WTC11 (cell line): ENCODE results near the gene RBFOX1. TPM values are rescaled to one million over a fixed set of nuclear protein-coding genes. Genes with fewer than 3 reads are reported as not detected.

Source experiments
- ATAC-seq: fragments of 200-7000 bp; cut with Tn5 transposase; 2 replicates; pipeline ENCODE4 v1.10.0; 2021; ENCODE audit warnings: mild to moderate bottlenecking, moderate library complexity
- CTCF ChIA-PET: fragments of 300-600 bp; sonication (Branson Sonifier 250); formaldehyde crosslinking; loops from one replicate; lab custom pipeline; 2021; ENCODE audit warnings: antibody characterized with exemption; lab: Charles Lee
- POLR2A ChIA-PET: fragments of 350-600 bp; sonication (Branson Sonifier 250); formaldehyde crosslinking; loops from one replicate; lab custom pipeline; 2021; ENCODE audit warnings: antibody characterized with exemption; lab: Charles Lee
- DNase-seq: peaks from one replicate; pipeline ENCODE4 v3.0.0; 2021; ENCODE audit warnings: low spot score
- H3K27ac Mint-ChIP-seq: 2 replicates; pipeline ENCODE4 v1.8.0; 2021; ENCODE audit warnings: mixed read lengths
- H3K27me3 Mint-ChIP-seq: 2 replicates; pipeline ENCODE4 v1.8.0; 2021; ENCODE audit warnings: low read depth, mild to moderate bottlenecking, moderate library complexity, mixed read lengths
- H3K36me3 Mint-ChIP-seq: 2 replicates; pipeline ENCODE4 v1.8.0; 2021; ENCODE audit warnings: mixed read lengths
- H3K4me1 Mint-ChIP-seq: 2 replicates; pipeline ENCODE4 v1.8.0; 2022; ENCODE audit warnings: mixed read lengths
- H3K4me3 Mint-ChIP-seq: 2 replicates; pipeline ENCODE4 v1.8.0; 2021; ENCODE audit warnings: mild to moderate bottlenecking, moderate library complexity, mixed read lengths
- H3K9me3 Mint-ChIP-seq: 2 replicates; pipeline ENCODE4 v1.8.0; 2021; ENCODE audit warnings: mixed read lengths
- CBFB ChIP-seq: sonication (generic); formaldehyde crosslinking; IDR thresholded peaks from 2 replicates; pipeline ENCODE4 v1.8.1; 2022; ENCODE audit warnings: mild to moderate bottlenecking, low read depth, missing genetic modification reagents
- FOXK1 ChIP-seq: sonication (generic); formaldehyde crosslinking; IDR thresholded peaks from 2 replicates; pipeline ENCODE4 v1.8.0; 2022; ENCODE audit warnings: mild to moderate bottlenecking, moderate library complexity, missing genetic modification reagents
- IRF2 ChIP-seq: sonication (generic); formaldehyde crosslinking; IDR thresholded peaks from 2 replicates; pipeline ENCODE4 v1.8.0; 2022; ENCODE audit warnings: low read depth, missing genetic modification reagents, borderline replicate concordance
- JAZF1 ChIP-seq: fragments of 250-450 bp; sonication (Bioruptor Pico); IDR thresholded peaks from 2 replicates; pipeline ENCODE4 v1.9.0; 2021; ENCODE audit warnings: moderate library complexity, mild to moderate bottlenecking, inconsistent platforms
- NFYB ChIP-seq: sonication (generic); formaldehyde crosslinking; conservative IDR thresholded peaks from 2 replicates; pipeline ENCODE4 v1.8.0; 2022; ENCODE audit warnings: low read depth, missing genetic modification reagents
- RELA ChIP-seq: sonication (generic); formaldehyde crosslinking; IDR thresholded peaks from 2 replicates; pipeline ENCODE4 v1.8.1; 2022; ENCODE audit warnings: missing genetic modification reagents, mild to moderate bottlenecking, borderline replicate concordance
- RORB ChIP-seq: fragments of 250-450 bp; sonication (Bioruptor Pico); IDR thresholded peaks from 2 replicates; pipeline ENCODE4 v1.9.0; 2021; ENCODE audit warnings: mild to moderate bottlenecking
- SMAD3 ChIP-seq: sonication (generic); formaldehyde crosslinking; IDR thresholded peaks from 2 replicates; pipeline ENCODE4 v1.8.0; 2022; ENCODE audit warnings: missing genetic modification reagents, mild to moderate bottlenecking, borderline replicate concordance
- SMAD4 ChIP-seq: sonication (generic); formaldehyde crosslinking; IDR thresholded peaks from 2 replicates; pipeline ENCODE4 v1.8.0; 2022; ENCODE audit warnings: mild to moderate bottlenecking, missing genetic modification reagents
- TP53 ChIP-seq: sonication (generic); formaldehyde crosslinking; IDR thresholded peaks from 2 replicates; pipeline ENCODE4 v1.8.1; 2023; ENCODE audit warnings: mild to moderate bottlenecking, missing genetic modification reagents
- ZNF219 ChIP-seq: sonication (generic); formaldehyde crosslinking; IDR thresholded peaks from 2 replicates; pipeline ENCODE4 v1.8.0; 2023; ENCODE audit warnings: missing genetic modification reagents, mild to moderate bottlenecking, borderline replicate concordance
- ZNF396 ChIP-seq: fragments of 250-450 bp; sonication (Bioruptor Pico); IDR thresholded peaks from 2 replicates; pipeline ENCODE4 v1.8.0; 2021; ENCODE audit warnings: mild to moderate bottlenecking, moderate library complexity, borderline replicate concordance
- ZNF671 ChIP-seq: fragments of 250-450 bp; sonication (Bioruptor Pico); IDR thresholded peaks from 2 replicates; pipeline ENCODE4 v1.8.0; 2021; ENCODE audit warnings: mild to moderate bottlenecking
- total RNA-seq: library from RNA; stranded (reverse); gene quantifications from 3 replicates; pipeline ENCODE4 v1.2.3, GENCODE V29; 2021
- TF ChIP-seq, protein P1 (sequence below): fragments of 250-450 bp; sonication (Bioruptor Pico); IDR thresholded peaks from 2 replicates; pipeline ENCODE4 v1.9.0; 2021; ENCODE audit warnings: moderate library complexity, mild to moderate bottlenecking, inconsistent platforms, borderline replicate concordance
- TF ChIP-seq, protein P2 (sequence below): sonication (generic); formaldehyde crosslinking; conservative IDR thresholded peaks from 2 replicates; pipeline ENCODE4 v1.8.1; 2023; ENCODE audit warnings: mild to moderate bottlenecking, low read depth, missing genetic modification reagents, moderate library complexity
- TF ChIP-seq, protein P3 (sequence below): sonication (generic); formaldehyde crosslinking; IDR thresholded peaks from 2 replicates; pipeline ENCODE4 v1.8.1; 2023; ENCODE audit warnings: mild to moderate bottlenecking, missing genetic modification reagents
- TF ChIP-seq, protein P4 (sequence below): sonication (generic); formaldehyde crosslinking; IDR thresholded peaks from 2 replicates; pipeline ENCODE4 v1.8.0; 2022; ENCODE audit warnings: mild to moderate bottlenecking, missing genetic modification reagents
- TF ChIP-seq, protein P5 (sequence below): sonication (generic); formaldehyde crosslinking; IDR thresholded peaks from 2 replicates; pipeline ENCODE4 v1.8.1; 2023; ENCODE audit warnings: mild to moderate bottlenecking, moderate library complexity, missing genetic modification reagents
- TF ChIP-seq, protein P6 (sequence below): sonication (generic); formaldehyde crosslinking; IDR thresholded peaks from 2 replicates; pipeline ENCODE4 v1.8.0; 2022; ENCODE audit warnings: mild to moderate bottlenecking, missing genetic modification reagents

RBFOX1 gene
- total RNA-seq, 1 experiment from 2014 or later: 1.1 TPM

DNA sequence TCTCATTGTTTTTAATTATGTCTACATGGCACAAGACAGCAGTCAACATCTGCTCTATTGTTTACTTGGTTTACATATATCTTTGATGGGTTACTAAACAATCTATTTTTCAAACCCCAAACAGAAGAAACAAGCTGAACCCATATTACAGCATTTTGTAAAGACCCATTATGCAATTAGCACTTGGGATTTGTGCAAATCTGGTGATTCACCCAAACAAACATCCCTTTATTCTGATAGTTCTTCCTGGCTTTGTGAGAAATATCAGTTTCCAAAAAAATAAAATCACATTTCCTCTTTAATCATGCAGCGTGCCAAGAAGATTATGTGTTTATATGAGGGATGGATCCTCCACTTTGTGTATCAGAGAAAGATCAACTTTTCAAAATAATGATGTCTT, 16.8 kb upstream of the RBFOX1 start:
- DNase-seq (no peak), ATAC-seq (no peak)
- Mint-ChIP-seq H3K4me3 (no peak overlapping the region), H3K36me3 (peaks cover 51% of the 10 kb centered on the region), H3K27ac (no peak overlapping the region), H3K4me1 (no peaks in the 10 kb centered on the region), H3K27me3 (peaks cover 14% of the 10 kb centered on the region), H3K9me3 (peaks cover 40% of the 10 kb centered on the region)
- CTCF ChIA-PET: no interaction called here
- no peak for TF ChIP-seq ZNF671 (CRISPR knock-in tag)
- TF ChIP-seq ZNF219 (CRISPR knock-in tag): no peak
- TF ChIP-seq IRF2 (CRISPR knock-in tag): no peak
- no peak for TF ChIP-seq CBFB
- TF ChIP-seq, protein P1, sequence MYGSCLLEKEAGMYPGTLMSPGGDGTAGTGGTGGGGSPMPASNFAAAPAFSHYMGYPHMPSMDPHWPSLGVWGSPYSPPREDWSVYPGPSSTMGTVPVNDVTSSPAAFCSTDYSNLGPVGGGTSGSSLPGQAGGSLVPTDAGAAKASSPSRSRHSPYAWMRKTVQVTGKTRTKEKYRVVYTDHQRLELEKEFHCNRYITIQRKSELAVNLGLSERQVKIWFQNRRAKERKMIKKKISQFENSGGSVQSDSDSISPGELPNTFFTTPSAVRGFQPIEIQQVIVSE (CRISPR knock-in tag): no peak
- POLR2A ChIA-PET: no interaction called here

DNA sequence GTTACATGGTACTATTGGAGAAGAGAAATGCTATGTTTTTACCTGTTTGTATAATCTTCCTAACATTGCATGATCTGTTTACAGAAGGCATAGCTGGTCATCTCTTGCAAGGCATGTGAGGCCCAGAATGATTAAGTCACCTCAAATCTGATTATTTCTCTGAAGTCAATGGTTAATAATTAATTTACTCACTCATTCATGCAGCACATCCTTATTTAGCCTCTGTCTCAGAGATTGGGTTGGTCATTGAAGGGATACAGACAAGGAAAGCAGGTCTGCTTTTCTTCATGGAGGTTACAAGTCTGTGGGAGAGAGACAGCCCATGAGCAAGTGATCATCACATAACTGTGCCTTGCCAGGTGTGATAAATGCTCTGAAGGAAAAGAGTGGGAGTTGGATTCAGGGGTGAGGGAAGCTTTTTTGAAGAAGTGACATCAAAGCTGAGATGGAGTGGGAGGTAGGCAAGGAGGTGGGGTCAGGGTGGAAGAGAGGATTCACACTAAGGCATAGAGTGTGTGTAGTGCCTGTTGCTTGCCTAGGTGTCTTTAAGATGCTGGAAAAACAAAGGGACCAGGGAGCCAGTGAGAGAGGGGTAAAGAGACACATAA, 16.3 kb upstream of the RBFOX1 start:
- peaks cover 14% of the 10 kb centered on the region for H3K27me3 Mint-ChIP-seq
- H3K36me3 Mint-ChIP-seq: peaks cover 48% of the 10 kb centered on the region
- CTCF ChIA-PET: no interaction called here
- peaks cover 34% of the 10 kb centered on the region for H3K9me3 Mint-ChIP-seq
- ATAC-seq (no peak), DNase-seq (no peak)
- TF ChIP-seq ZNF671 (CRISPR knock-in tag): no peak
- no peak for TF ChIP-seq TP53
- no peak for TF ChIP-seq ZNF396 (CRISPR knock-in tag)
- TF ChIP-seq, protein P2, sequence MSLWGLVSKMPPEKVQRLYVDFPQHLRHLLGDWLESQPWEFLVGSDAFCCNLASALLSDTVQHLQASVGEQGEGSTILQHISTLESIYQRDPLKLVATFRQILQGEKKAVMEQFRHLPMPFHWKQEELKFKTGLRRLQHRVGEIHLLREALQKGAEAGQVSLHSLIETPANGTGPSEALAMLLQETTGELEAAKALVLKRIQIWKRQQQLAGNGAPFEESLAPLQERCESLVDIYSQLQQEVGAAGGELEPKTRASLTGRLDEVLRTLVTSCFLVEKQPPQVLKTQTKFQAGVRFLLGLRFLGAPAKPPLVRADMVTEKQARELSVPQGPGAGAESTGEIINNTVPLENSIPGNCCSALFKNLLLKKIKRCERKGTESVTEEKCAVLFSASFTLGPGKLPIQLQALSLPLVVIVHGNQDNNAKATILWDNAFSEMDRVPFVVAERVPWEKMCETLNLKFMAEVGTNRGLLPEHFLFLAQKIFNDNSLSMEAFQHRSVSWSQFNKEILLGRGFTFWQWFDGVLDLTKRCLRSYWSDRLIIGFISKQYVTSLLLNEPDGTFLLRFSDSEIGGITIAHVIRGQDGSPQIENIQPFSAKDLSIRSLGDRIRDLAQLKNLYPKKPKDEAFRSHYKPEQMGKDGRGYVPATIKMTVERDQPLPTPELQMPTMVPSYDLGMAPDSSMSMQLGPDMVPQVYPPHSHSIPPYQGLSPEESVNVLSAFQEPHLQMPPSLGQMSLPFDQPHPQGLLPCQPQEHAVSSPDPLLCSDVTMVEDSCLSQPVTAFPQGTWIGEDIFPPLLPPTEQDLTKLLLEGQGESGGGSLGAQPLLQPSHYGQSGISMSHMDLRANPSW (CRISPR knock-in tag): no peak
- TF ChIP-seq FOXK1 (CRISPR knock-in tag): no peak
- no peak for TF ChIP-seq SMAD4 (CRISPR knock-in tag)
- no peak overlapping the region for H3K4me3 Mint-ChIP-seq
- no peak overlapping the region for H3K27ac Mint-ChIP-seq
- H3K4me1 Mint-ChIP-seq: no peaks in the 10 kb centered on the region
- POLR2A ChIA-PET: no interaction called here

DNA sequence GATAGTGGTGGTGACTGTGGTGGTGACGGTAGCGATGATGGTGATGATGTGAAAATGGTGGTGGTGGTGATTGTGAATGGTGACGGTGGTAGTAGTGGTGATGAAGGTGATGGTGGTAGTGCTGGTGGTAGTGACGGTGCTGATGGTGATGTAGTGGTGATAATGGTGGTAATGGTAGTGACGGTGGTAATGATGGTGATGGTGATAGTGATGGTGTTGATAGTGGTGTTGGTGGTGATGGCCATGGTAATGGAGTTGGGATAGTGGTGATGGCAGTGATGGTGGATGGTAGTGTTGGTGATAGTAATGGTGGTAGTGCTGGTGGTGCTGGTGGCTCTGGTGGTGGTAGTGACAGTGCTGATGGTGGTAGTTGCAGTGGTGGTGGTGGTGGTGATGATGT, 14.7 kb upstream of the RBFOX1 start:
- peaks cover 14% of the 10 kb centered on the region for H3K27me3 Mint-ChIP-seq
- no peak overlapping the region for H3K27ac Mint-ChIP-seq
- peaks cover 31% of the 10 kb centered on the region for H3K9me3 Mint-ChIP-seq
- ATAC-seq (no peak), DNase-seq (no peak)
- no peak overlapping the region for H3K4me3 Mint-ChIP-seq
- CTCF ChIA-PET: no interaction called here
- H3K4me1 Mint-ChIP-seq: no peaks in the 10 kb centered on the region
- peaks cover 45% of the 10 kb centered on the region for H3K36me3 Mint-ChIP-seq
- no peak for TF ChIP-seq ZNF671 (CRISPR knock-in tag)
- no peak for TF ChIP-seq SMAD4 (CRISPR knock-in tag)
- no peak for TF ChIP-seq JAZF1 (CRISPR knock-in tag)
- POLR2A ChIA-PET: no interaction called here

DNA sequence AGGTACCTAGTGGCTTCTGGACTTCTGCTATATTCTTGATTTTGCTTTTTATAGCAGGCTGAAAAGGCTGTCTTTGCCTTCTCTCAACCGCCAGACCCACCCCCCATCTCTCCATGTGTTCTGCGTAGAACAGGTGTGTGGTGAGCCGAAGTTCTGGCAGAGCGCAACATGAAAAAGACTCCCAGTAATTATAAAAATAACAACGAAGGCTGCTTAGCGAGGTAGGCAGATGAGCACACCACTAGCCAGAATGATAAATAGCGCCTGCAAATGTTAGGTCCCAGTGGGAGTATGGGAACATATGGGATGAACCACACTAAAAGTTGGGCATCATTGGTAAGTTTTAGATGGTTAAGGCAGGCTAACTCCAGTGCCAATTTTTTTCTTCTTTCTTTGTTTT, 14.0 kb upstream of the RBFOX1 start:
- ChIA-PET POLR2A (no interaction called here), CTCF (no interaction called here)
- Mint-ChIP-seq H3K36me3 (peaks cover 45% of the 10 kb centered on the region), H3K4me1 (no peaks in the 10 kb centered on the region), H3K27me3 (peaks cover 18% of the 10 kb centered on the region), H3K9me3 (peaks cover 32% of the 10 kb centered on the region), H3K4me3 (no peak overlapping the region), H3K27ac (no peak overlapping the region)
- DNase-seq (no peak), ATAC-seq (no peak)
- TF ChIP-seq, protein P3, sequence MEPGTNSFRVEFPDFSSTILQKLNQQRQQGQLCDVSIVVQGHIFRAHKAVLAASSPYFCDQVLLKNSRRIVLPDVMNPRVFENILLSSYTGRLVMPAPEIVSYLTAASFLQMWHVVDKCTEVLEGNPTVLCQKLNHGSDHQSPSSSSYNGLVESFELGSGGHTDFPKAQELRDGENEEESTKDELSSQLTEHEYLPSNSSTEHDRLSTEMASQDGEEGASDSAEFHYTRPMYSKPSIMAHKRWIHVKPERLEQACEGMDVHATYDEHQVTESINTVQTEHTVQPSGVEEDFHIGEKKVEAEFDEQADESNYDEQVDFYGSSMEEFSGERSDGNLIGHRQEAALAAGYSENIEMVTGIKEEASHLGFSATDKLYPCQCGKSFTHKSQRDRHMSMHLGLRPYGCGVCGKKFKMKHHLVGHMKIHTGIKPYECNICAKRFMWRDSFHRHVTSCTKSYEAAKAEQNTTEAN (CRISPR knock-in tag): no peak
- TF ChIP-seq, protein P4, sequence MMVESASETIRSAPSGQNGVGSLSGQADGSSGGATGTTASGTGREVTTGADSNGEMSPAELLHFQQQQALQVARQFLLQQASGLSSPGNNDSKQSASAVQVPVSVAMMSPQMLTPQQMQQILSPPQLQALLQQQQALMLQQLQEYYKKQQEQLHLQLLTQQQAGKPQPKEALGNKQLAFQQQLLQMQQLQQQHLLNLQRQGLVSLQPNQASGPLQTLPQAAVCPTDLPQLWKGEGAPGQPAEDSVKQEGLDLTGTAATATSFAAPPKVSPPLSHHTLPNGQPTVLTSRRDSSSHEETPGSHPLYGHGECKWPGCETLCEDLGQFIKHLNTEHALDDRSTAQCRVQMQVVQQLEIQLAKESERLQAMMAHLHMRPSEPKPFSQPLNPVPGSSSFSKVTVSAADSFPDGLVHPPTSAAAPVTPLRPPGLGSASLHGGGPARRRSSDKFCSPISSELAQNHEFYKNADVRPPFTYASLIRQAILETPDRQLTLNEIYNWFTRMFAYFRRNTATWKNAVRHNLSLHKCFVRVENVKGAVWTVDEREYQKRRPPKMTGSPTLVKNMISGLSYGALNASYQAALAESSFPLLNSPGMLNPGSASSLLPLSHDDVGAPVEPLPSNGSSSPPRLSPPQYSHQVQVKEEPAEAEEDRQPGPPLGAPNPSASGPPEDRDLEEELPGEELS (CRISPR knock-in tag): no peak
- TF ChIP-seq NFYB: no peak
- TF ChIP-seq SMAD4 (CRISPR knock-in tag): no peak
- TF ChIP-seq RORB (CRISPR knock-in tag): no peak
- TF ChIP-seq, protein P5, sequence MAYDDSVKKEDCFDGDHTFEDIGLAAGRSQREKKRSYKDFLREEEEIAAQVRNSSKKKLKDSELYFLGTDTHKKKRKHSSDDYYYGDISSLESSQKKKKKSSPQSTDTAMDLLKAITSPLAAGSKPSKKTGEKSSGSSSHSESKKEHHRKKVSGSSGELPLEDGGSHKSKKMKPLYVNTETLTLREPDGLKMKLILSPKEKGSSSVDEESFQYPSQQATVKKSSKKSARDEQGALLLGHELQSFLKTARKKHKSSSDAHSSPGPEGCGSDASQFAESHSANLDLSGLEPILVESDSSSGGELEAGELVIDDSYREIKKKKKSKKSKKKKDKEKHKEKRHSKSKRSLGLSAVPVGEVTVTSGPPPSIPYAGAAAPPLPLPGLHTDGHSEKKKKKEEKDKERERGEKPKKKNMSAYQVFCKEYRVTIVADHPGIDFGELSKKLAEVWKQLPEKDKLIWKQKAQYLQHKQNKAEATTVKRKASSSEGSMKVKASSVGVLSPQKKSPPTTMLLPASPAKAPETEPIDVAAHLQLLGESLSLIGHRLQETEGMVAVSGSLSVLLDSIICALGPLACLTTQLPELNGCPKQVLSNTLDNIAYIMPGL: no peak
- TF ChIP-seq SMAD3 (CRISPR knock-in tag): no peak
- no peak for TF ChIP-seq RELA
- TF ChIP-seq, protein P6, sequence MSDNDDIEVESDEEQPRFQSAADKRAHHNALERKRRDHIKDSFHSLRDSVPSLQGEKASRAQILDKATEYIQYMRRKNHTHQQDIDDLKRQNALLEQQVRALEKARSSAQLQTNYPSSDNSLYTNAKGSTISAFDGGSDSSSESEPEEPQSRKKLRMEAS (CRISPR knock-in tag): no peak
